GM18507 (cell line): ENCODE measurements around the gene LBH.

Experiments used
- DNase-seq: peaks from one replicate; pipeline ENCODE4 v3.0.0; 2011; ENCODE audit warnings: low read depth; ENCODE audit not compliant: insufficient read length; ENCODE audit errors: extremely low spot score
- FAIRE-seq: peaks from 2 replicates; lab custom pipeline; 2011; peaks lifted over from hg19 to GRCh38; lab: Jason Lieb, UNC

The LBH gene

GRCh38 chr2:30213907-30214463 is 17.3 kb upstream of the LBH start:
- DNase-seq (no peak), FAIRE-seq (no peak)

- FAIRE-seq = no peak
- no peak for DNase-seq
These were observed 15.2 kb upstream of the LBH start for GRCh38 chr2:30216157-30216556.

- DNase-seq (no peak), FAIRE-seq (peak; percentile 58)
These were observed 13.5 kb upstream of the LBH start for GRCh38 chr2:30217644-30218337.

DNA sequence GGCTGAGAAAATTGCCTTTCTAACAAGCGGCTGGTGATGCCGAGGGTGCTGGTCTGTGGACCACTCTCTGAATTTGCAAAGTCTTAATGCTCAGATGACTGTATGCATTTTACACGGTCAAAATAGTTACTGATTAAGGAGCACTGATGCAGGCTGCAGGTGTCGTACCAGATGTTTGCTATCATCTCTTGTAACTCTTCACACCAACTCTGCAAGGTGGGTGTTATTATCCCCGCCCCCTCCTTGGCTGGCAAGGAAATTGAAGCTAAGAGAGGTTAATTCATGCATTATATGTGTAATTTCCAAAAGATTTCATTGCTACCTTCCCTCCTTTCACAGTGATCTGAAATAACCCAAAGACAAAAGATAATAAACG is 13.0 kb upstream of the LBH start:
- DNase-seq = no peak

DNA sequence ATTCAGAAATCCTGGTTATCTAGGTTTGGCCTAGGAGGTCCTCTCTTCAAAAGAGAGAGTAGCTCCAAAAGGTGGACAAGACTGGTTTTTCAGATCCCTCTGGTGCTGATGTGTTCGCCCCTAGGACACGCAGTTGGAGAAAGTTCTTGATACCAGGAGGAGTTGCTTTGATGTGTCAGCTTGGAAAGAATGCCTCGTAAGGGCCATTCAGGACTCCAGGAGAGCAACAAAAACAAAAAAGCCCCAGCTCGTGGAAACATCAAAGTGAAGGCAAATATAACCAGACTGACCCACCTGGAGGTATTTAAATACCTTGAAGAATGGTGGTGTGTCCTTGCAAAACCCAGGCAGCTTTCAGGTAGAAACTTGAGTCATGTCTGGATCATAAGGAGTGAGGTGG is 12.5 kb upstream of the LBH start:
- DNase-seq (no peak), FAIRE-seq (no peak)

More for the DNA sequence above, 13.0 kb upstream of the LBH start:
- no peak for FAIRE-seq

DNA sequence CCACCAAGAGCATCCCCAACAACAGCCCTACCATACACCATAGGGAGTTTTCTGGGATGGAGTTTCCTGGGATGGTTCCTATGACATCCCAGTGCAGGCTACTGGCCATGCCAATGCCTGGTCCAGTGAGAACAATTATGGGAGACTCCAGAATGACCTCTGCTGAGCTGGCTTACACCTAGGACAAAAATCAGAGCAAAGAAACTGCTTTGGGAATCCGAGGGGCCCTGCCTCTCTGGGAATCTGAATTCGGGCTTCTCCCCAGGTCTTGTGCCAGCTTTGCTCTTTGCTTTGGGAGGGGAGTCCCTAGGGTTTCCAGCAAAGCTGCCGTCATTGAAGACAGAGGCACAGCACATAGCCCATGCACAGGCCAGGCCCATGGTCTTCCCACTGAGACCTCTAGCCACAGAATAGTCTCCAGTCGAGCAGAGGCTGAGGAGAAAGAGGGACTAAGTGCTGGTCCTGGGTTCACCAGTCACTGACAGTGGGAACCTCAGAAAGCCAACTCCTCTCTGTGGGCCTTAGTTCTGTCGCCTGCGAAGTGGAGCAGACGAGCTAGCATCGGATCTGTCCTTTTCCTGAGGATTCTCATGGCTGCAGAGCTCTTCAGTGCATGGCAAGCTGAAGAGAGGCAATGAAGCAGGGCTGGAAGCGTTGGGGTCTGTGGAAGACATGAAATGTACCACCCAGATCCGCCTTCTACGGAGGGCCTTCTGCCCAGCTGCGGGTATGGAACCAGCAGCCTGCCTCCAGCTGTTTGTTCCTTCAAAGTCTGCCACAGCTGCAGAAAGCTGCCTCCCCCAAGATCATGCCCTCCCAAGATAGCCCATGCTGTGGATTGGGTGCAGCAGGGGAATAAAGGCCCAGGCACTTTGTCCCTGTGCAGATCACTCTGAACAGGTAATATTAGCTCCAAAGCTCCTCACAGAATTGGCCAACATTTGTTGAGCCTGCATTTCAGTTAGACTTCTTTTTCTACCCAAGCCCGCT is 11.2 kb upstream of the LBH start:
- no peak for DNase-seq
- FAIRE-seq = no peak

DNA sequence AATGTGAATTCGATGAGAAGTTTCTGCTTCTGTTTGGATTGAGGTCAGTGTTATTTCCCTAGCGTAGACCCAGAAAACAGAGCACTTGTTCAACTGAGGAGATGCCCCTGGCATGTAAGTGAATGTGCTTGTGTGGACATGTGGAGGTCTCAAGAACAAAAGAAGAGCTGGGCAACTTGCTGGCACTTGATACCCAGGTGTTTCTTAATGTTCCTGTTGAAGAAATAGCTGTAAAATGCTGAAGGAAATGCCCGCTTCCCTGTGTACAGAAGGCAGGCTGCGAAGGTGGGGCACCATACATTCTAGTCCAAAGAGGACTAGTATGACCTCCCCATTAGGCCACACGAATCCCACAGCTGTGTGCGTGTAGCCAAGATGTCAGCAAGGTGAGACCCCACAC is 9.8 kb upstream of the LBH start:
- DNase-seq (no peak), FAIRE-seq (no peak)

DNA sequence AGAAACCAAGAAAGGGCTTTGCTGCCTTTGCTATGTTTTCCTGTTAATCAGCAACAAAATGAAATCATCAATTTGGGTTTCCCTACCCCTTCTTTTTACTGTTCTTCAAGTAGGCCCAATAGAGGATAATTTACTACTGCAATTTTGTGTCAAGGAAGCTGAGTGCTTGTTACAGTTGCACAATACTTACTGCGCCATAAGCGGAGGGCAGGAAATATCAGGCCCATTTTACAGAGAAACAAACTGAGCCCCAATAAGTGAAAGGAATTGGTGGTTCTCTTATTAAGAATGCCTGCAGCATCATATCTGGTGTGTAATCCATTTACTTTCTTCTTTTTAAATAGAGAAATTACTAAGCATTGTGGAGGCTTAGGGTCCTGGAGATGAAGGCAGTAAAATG is 9.3 kb upstream of the LBH start:
- FAIRE-seq (no peak), DNase-seq (no peak)

DNA sequence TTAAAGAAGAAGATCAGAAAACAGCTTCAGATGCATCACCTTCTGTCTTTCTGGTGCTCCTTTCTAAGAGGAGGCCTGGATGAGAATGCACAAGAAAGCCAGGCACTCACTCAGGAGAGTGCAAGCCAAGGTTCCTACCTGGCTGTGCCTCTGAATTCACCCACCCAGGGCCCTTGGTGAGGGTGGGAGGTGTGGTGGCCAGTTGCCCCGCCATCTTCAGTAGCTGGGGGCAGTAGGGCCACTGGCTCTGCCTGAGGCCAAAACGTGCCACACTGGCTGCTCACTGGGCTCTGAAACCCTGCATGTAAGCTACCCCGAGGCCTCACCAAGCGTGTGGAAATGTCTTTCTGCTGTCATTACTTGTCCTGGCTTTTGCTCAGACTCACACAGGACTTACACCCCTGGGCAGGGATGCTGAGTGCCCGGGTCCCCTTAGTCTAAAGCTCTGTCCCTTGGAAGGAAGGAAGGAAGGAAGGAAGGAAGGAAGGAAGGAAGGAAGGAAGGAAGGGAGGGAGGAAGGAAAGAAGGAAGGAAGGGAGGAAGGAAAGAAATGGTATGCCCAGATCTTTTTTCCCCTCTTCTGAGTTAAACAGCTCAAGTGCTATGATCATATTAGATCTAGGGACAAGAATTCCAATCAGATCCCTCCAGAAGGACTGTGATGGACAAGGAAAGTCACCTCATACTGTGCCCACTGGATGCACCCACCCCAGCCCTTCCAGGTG is 8.5 kb upstream of the LBH start:
- DNase-seq (no peak), FAIRE-seq (no peak)

- FAIRE-seq = peak; percentile 89
- DNase-seq = no peak
These were observed 7.9 kb upstream of the LBH start for GRCh38 chr2:30223413-30223874.

GRCh38 chr2:30224151-30224550 is 7.2 kb upstream of the LBH start:
- DNase-seq (no peak), FAIRE-seq (no peak)

- FAIRE-seq = peak; percentile 94
- DNase-seq = no peak
These were observed 6.1 kb upstream of the LBH start for GRCh38 chr2:30225131-30225762.

DNA sequence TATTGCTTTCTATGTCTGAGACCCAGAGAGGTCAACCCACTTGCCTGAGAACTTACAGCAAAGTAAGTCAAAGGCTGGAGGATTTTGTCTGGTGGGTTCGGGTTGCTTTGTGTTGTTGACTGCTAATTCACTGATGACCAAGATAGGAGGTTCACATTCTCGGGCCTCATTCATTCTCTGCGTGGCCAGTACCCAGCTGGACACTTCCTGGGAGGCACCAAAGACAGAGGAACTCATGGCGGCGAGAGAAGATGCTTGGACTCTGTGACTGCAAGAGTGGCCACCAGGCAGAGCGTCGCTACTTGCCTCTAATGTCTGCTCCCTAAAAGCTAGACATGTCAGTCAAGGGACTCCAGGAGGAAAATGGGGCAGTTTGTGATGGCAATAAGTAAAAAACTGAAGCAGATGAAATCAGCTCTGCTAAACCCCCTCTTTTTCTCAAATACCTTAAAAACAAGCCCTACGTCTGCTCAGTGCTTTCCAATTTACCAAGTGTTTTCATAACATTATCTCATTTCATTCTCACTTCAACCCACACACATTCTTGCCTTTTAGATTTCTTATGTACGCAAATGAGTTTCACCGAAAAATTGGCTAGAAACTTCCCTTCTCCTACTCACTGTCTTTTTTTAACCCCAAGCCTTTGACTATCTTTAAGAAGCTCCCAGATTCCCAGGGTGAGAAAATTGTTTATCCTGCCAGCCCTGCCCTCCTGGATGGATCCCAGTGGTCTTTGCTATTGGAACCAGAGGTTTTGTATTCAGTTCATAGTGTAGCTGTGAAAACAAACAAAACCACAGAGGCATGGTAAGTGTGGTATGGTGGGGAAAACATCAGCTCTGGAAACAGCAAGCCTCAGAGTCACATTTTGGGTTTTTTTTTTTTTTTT is 4.9 kb upstream of the LBH start:
- DNase-seq = no peak
- peak; percentile 86 for FAIRE-seq

DNA sequence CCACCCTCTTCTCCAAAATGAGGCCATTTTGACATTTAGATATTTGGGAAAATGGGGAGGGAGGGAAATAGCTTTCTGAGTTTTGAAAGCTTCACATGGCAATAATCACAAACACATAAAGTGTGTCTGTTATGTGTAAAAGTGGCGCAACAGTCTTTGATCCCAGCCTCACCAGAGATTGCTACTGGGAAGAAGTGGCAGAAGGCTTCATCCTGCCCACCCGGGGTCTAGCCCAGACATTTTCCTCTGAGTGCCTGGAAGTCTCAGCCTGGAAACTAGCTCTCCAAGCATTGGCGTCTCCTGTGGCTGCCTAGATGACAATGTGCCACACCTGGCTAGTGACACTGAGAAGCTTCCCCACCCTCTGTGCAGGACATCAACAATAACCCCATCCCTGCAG is 1.7 kb upstream of the LBH start:
- DNase-seq (no peak), FAIRE-seq (no peak)

DNA sequence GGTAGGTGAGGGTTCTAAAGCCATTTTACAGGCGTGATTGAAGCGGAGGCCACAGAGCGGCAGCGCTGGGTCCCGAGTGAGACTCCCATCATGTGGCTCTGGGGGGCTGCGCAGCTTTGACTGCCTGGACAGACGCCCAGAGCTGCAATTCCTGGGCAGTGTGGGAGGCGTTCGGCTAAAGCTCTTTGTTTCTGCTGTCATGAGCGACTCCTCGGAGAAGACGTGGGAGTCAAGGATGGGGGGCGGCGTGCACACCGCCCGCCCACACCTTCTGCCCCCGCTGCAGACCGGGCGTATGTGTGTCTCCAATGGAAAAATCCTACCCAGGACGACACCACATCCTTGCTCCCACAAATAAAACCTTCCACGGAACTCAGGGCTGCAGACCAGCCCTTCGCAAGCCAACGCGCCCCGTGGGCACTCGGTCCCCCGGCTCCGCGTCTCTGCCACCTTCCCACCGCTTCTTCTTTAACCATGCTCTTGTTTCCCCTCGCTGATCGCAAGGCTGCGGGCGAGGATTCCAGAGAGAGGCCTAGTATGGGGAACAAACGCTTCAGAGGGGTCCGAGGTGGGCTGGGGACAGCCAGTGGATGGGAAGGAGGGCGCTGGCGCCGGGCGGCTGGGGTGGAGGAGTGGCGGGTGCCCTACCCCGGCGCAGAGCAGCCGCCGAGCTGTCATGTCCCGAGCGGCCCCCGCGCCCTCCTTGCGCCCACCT is 680 bp upstream of the LBH start:
- DNase-seq = no peak
- FAIRE-seq = no peak

GRCh38 chr2:30231996-30232800 is 864 bp downstream of the LBH start:
- DNase-seq (no peak), FAIRE-seq (peak; percentile 33)

- FAIRE-seq (no peak), DNase-seq (no peak)
These were observed 1.4 kb downstream of the LBH start for GRCh38 chr2:30232801-30233130.
